HG03432 (cell line): ENCODE measurements around the gene ZCCHC13.
"Not testable (repeated sequence)": the region's sequence is repeated elsewhere in the genome, so short reads cannot be mapped to it uniquely, and the experiment has no call there.

Source experiments
- ATAC-seq: cut with Tn5 transposase; IDR thresholded peaks from one replicate; pipeline ENCODE4 v1.9.1; 2021; ENCODE audit warnings: mild to moderate bottlenecking, moderate library complexity; ENCODE audit not compliant: unreplicated experiment

ZCCHC13 gene

GRCh38 chrX:74304016-74304415, at the start of gene ZCCHC13:
Gene ZCCHC13, plus strand, starts transcription at chrX:74304180. Its CDS starts 87 bp downstream, at chrX:74304267.
- no peak for ATAC-seq

DNA sequence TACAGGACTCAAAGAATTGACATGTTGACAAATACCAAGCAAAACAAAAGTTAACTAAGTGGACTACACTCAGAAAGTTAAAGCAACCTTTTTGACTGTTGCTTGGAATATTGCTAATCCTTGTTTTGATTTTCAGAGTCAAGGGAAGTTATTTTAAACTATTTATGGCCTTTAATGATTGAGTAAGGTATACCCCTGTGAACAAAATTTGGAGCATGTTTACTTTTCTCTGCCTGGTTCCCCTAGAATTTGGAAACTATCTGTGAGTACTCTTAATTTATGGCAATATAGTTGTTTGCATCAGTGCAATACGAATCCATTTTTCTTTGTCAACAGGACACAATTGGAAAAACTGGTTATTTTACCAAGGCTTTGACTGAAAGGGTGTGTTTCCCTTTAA, 45.9 kb upstream of the ZCCHC13 start:
- not testable (repeated sequence) for ATAC-seq

- no peak for ATAC-seq
Measured at GRCh38 chrX:74259885-74260491, 44.0 kb upstream of the ZCCHC13 start.

DNA sequence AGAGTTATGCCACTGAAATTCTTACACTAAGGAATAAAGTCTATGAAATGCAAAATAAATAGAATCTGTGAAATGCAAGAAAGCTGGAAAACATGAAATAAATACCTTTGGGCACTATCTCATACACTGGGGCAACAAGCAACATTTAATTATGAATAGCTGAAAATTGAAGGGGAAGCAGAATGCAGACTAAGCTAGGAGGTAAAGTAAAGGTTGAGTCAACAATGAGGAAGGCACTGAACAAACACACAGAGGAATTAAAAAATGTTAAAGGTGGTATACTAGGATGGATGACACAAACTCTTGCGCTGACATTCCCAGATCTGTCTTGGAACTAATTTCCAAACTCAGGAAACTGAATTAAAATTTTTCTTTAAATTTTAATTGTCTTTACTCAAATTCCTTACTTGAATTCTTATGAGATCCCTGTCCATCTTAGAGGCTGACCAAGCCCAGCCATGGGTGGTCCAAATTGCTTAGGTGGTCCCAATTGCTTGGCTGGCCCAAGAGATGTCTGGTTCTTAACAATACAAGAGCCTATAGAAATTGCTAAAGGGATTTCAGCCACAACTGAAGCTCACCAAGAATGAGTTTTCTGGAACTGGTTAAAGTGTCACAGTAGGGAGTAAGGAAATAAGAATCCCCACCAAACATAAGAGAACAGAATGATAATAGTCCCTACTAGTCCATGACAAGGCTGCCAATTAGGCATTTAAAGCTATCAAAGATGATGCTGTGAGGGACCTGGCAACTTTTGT, 41.3 kb upstream of the ZCCHC13 start:
- ATAC-seq, result no peak

DNA sequence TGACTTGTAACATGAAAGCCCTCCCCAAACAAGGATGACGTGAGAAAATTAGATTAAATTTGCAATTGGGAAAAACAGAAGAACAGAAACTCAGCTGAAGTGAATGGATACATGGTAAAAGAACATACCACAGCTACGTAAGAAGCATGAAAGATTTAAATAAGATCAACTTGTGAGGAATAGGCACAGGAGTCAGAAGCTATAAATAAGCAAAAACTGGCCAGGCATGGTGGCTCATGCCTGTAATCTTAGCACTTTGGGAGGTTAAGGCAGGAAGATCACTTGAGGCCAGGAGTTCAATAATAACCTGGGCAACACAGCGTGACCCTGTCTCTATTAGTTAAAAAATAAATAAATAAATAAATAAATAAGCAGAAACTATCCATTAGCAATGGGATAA, 33.6 kb upstream of the ZCCHC13 start:
- no peak for ATAC-seq

DNA sequence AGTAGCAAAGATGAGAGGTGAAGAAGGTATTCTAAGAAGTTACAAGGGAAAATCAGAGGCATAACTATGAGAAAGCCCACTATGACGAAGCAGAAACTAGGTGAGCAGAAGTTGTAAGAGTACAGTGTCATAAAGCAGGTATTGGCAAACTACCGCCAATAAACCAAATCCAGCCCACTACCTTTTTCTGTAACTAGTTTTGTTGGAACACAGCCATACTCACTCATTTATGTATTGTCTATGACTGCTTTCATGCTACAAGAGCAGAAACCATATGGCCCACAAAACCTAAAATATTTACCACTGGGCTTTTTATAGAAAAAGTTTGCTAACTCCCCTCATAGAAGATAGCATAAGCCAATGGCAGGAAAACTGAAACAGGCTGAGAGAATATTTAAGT, 31.8 kb upstream of the ZCCHC13 start:
- peak; percentile 94 for ATAC-seq

GRCh38 chrX:74274516-74274915, 29.5 kb upstream of the ZCCHC13 start:
- ATAC-seq, result no peak

GRCh38 chrX:74277320-74277719, 26.7 kb upstream of the ZCCHC13 start:
- ATAC-seq, result no peak

DNA sequence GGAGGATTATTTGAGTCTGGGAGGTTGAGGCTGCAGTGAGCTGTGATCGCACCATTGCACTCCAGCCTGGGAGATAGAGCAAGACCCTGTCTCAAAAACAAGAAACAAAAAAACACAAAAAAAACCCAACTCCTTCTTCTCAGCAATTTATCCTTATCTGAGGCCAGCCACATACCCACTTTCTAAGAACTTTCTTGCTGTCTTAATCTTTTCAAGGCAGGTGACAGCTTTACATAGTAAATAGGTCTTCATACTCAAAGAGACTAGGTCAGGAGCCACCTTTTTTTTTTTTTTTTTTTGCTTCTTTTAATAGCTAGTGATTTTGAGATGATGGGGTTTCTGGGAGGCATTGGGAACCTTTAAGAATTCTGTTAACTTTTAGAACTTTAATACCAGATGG, 26.1 kb upstream of the ZCCHC13 start:
- no peak for ATAC-seq

DNA sequence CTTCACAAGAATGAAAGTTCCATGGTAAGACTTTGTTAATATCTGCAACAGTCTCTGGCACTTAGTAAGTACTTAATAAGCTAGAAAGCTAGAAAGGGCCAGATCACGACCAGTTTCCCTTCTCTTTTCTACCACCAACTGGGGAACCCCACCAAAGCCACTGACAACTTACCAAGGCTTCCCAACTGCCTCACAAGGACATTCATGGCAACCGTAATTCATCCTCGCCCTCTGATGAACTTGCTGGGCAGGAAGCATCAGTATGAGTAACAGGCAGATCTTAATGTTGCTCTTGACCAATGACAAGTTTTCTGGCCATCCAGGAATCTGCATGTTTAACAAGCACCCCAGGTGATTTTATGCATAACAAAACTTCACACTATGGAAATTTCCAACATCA, 23.2 kb upstream of the ZCCHC13 start:
- peak; percentile 83 for ATAC-seq

GRCh38 chrX:74284391-74284952, 19.5 kb upstream of the ZCCHC13 start:
- no peak for ATAC-seq

DNA sequence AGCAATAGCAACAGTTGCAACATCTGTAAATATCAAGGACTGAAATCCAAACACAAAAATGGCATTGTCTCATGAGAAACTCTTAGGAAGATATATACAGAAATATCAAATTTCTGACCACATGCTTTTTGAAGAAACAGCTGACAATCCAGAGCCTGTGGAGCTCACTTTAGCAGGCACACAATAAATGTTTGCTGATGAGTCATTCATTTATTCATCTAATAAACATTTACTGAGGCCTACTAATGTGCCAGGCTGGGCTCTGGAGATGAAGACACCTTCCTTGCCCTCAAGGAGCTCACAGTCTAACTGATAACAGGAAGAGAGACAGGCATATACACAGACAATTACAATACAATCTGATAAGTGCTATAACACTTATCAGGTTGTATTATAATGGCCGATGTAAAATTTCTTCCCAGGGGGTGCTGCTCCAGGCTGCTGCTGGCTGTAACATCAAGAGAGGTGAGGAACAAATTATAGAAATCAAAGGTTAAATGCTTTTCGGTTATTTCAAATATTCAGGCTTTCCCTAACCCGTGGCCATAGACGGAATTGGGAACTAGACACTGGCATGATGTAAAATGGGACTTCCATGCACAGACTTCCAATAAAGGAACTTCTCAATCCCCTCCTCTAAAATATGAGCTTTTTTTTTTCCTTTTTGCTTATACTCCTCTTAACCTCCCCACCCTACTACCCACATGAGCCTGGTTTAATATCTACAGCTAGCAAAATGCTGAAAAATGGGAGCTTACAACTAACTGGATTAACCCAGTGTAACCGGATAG, 16.8 kb upstream of the ZCCHC13 start:
- no peak for ATAC-seq

DNA sequence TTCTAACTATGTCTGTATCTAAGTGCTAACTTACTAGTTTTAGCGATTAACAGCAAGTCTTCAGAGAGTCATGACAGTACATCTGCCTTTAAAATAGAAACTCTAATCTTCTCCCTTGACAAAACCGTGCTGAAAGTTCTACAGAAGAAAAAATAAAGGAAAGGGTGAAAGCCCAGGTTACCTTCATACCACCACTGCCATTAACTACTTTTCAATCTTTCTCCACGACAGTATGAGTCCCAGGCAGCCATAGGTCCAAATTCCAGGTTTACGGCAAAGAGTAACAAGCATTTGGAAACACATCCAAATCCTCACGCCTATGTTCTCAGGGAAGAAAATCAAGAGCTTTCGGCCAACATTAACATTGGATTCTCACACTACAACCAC, 12.4 kb upstream of the ZCCHC13 start:
- no peak for ATAC-seq

DNA sequence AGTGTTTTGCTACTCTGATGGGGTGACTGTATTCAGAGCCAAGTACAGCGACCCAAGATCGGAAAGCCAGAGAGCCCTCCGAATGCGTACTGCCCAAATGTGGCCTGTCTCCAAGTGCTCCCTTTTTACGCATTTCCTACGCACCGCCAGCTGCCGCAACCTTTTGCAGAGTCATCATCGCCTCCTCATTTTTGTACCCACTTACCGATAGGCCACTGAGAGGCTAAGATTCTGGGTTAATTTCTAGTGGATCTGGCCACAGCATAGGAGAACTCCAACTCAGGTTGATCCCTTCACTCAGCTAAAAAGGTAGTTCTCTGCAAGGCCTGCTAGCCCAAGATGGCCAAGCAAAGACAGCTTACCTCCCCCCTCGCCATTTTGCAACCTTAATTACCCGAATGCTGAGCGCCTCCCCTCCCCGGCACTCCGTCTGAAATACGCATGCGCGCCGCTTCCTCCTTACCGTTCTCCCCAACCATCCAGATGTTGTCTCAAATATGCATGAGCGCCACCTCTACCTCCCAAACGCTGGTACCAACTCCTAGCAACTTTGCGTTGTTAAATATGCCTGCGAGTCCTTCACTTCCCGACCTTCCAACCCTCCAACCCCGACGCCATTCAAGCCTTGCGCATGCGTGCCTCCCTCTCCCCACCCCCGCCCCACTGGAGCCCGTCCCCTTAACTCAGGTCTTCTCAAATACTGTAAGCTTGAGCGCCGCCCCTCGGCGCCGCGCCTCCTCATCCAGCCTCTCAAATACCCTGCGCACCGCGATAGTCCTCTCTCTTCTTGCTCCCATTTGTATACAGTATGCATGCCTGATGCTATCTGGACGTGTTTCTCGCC, 11.8 kb upstream of the ZCCHC13 start:
- peak; percentile 91 for ATAC-seq

GRCh38 chrX:74292808-74293123, 11.2 kb upstream of the ZCCHC13 start:
- no peak for ATAC-seq

DNA sequence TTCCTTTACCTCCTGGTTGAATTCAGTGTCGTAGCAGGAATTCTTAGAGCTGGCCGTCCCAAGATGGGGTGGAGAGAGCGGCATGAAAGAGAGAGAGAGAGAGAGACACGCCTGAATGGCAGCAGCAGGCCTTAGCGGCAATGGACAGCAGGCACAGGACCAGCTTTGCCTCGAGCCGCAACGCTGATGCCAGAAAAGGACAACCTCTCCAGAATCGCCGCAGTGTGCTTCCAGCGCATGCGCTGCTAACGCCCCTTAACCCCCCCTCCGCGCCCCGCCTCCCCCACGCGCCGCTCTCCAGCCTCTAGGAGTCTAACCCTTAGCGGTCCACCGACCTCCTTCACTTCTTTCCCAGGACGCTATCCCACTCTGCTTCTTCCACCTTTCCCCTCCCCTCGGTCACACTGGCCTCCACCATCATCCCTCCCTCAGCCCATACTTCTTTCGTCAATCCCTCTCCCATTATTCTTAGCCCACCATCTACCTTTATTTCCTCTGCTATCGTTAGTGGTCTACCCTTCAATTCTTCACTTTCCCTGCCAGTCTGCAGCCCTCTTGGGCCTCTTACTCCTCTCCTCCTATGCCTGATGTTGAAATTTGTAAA, 10.5 kb upstream of the ZCCHC13 start:
- peak; percentile 45 for ATAC-seq

- ATAC-seq, result no peak
Measured at GRCh38 chrX:74295101-74295500, 8.9 kb upstream of the ZCCHC13 start.

- no peak for ATAC-seq
Measured at GRCh38 chrX:74297766-74298165, 6.2 kb upstream of the ZCCHC13 start.

DNA sequence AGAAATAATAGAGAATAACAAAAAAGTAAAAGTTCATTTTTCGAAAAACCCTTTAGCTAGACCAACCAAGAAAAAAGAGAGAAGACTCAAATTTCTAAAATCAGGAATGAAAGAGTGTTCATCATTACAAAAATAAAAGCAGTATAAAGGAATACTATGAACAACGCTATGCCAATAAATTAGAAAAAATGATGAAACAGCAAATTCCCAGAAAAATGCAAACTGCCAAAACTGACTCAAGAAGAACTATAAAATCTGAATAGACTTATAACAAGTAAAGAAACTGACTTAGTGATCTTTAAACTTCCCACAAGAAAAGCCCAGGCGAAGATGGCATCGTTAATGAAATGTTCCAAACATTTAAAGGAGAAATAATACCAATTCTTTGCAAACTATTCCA, 3.1 kb upstream of the ZCCHC13 start:
- ATAC-seq, result no peak

GRCh38 chrX:74318672-74319071, 14.7 kb downstream of the ZCCHC13 start:
- no peak for ATAC-seq
